22Rv1 (cell line): ENCODE measurements around the gene GFRA1.

Experiments used
- CTCF ChIP-seq: fragments of 450-650 bp; IDR thresholded peaks from 2 replicates; pipeline ENCODE4 v1.5.1; 2017; ENCODE audit warnings: mild to moderate bottlenecking
- ZFX ChIP-seq: fragments of 450-650 bp; IDR thresholded peaks from 2 replicates; pipeline ENCODE4 v1.6.1; 2017; ENCODE audit warnings: antibody characterized with exemption, borderline replicate concordance

- TF ChIP-seq CTCF = no peak
- no peak for TF ChIP-seq ZFX
Observed at GRCh38 chr10:116099023-116099420, 174.0 kb downstream of the GFRA1 start.
